SK-N-SH (cell line): Measurements from ENCODE around the gene ARID1B.

Experiments used
- CHD2 ChIP-seq: fragments of 150-350 bp; IDR thresholded peaks from 2 replicates; pipeline ENCODE4 v1.6.1; 2018; ENCODE audit warnings: low read length; ENCODE audit not compliant: partially characterized antibody
- CTCF ChIP-seq: fragments of 200-600 bp; sonication (generic); IDR thresholded peaks from 2 replicates; pipeline ENCODE4 v1.6.1; 2017; ENCODE audit warnings: antibody characterized with exemption, mild to moderate bottlenecking, moderate library complexity
- FOXM1 ChIP-seq: IDR thresholded peaks from 2 replicates; pipeline ENCODE4 v1.4.0; 2012; ENCODE audit warnings: low read depth, mild to moderate bottlenecking
- GATA2 ChIP-seq: sonication (generic); formaldehyde crosslinking; IDR thresholded peaks from 2 replicates; pipeline ENCODE4 v1.5.0; 2020; ENCODE audit warnings: mild to moderate bottlenecking, missing genetic modification reagents
- NRF1 ChIP-seq: IDR thresholded peaks from 2 replicates; pipeline ENCODE4 v1.6.1; 2012; ENCODE audit warnings: low read depth, mild to moderate bottlenecking, low read length
- POLR2AphosphoS5 ChIP-seq: IDR thresholded peaks from 2 replicates; pipeline ENCODE4 v1.6.1; 2012; ENCODE audit warnings: low read depth, low read length
- SMC3 ChIP-seq: IDR thresholded peaks from 2 replicates; pipeline ENCODE4 v1.6.1; 2012; ENCODE audit warnings: low read depth, low read length, improper control_type of control experiment
- TAF1 ChIP-seq: IDR thresholded peaks from 2 replicates; pipeline ENCODE4 v1.6.1; 2012; ENCODE audit warnings: low read depth, mild to moderate bottlenecking, low read length, moderate library complexity, borderline replicate concordance
- TCF12 ChIP-seq: IDR thresholded peaks from 2 replicates; pipeline ENCODE4 v1.4.0; 2012
- YY1 ChIP-seq: IDR thresholded peaks from 2 replicates; pipeline ENCODE4 v1.4.0; 2012; ENCODE audit warnings: low read depth, mild to moderate bottlenecking
- TF ChIP-seq, protein P1 (sequence below): IDR thresholded peaks from 2 replicates; pipeline ENCODE4 v1.4.0; 2012; ENCODE audit warnings: low read depth

GRCh38 chr6:157193443-157193996 is 416.3 kb downstream of the ARID1B start:
- no peak for TF ChIP-seq CTCF
- TF ChIP-seq TCF12: no peak
- no peak for TF ChIP-seq POLR2AphosphoS5
- TF ChIP-seq, protein P1, sequence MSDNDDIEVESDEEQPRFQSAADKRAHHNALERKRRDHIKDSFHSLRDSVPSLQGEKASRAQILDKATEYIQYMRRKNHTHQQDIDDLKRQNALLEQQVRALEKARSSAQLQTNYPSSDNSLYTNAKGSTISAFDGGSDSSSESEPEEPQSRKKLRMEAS: no peak
- no peak for TF ChIP-seq TAF1
- TF ChIP-seq CHD2: no peak
- no peak for TF ChIP-seq GATA2 (CRISPR knock-in tag)
- TF ChIP-seq FOXM1: no peak
- no peak for TF ChIP-seq YY1
- TF ChIP-seq NRF1: no peak
- no peak for TF ChIP-seq SMC3
